H1 (cell line): ENCODE data around the gene TIMM9. TPM values are rescaled to one million over a fixed set of nuclear protein-coding genes. Genes with fewer than 3 reads are reported as not detected.

Source experiments
- ATF2 ChIP-seq: IDR thresholded peaks from 2 replicates; pipeline ENCODE4 v1.6.1; 2012; ENCODE audit warnings: low read length, inconsistent platforms
- ATF3 ChIP-seq: IDR thresholded peaks from 2 replicates; pipeline ENCODE4 v1.6.1; 2011; ENCODE audit warnings: low read depth, mild to moderate bottlenecking, low read length; ENCODE audit not compliant: insufficient read depth
- CHD7 ChIP-seq: fragments of 300-600 bp; sonication (generic); IDR thresholded peaks from 2 replicates; pipeline ENCODE4 v1.7.1; 2012; ENCODE audit warnings: low read length, moderate library complexity, mild to moderate bottlenecking, inconsistent platforms; ENCODE audit not compliant: insufficient replicate concordance
- POLR2A ChIP-seq, 2 experiments: IDR thresholded peaks; 1 replicate in 1 of 2; 2 replicates in 1 of 2; pipeline ENCODE4 v1.6.1; 2011; ENCODE audit warnings: low read depth in 2 of 2, low read length in 2 of 2, mild to moderate bottlenecking in 2 of 2; ENCODE audit errors: control extremely low read depth in 1 of 2
- POU5F1 ChIP-seq: IDR thresholded peaks from 2 replicates; pipeline ENCODE4 v1.6.1; 2011; ENCODE audit warnings: low read depth, mild to moderate bottlenecking, low read length, moderate library complexity
- RBBP5 ChIP-seq: IDR thresholded peaks from 2 replicates; pipeline ENCODE4 v1.7.1; 2012; ENCODE audit warnings: low read depth, mild to moderate bottlenecking, inconsistent platforms, low read length, moderate library complexity, borderline replicate concordance
- RNF2 ChIP-seq: fragments of 200-900, 300-1000 bp; sonication (generic); IDR thresholded peaks from 2 replicates; pipeline ENCODE4 v1.7.1; 2016; ENCODE audit warnings: borderline replicate concordance, low read depth, mild to moderate bottlenecking, antibody characterized with exemption, low read length; ENCODE audit not compliant: poor library complexity, severe bottlenecking; ENCODE audit errors: missing control alignments
- SAP30 ChIP-seq: fragments of 300-600 bp; sonication (generic); IDR thresholded peaks from 2 replicates; pipeline ENCODE4 v1.7.1; 2012; ENCODE audit warnings: low read length, moderate library complexity, mild to moderate bottlenecking, inconsistent platforms; ENCODE audit not compliant: insufficient read depth, insufficient replicate concordance
- TBP ChIP-seq: IDR thresholded peaks from 2 replicates; pipeline ENCODE4 v1.6.1; 2011; ENCODE audit warnings: low read depth, low read length, improper control_type of control experiment
- polyA plus RNA-seq, 7 experiments: library from polyadenylated mRNA; depleted of rRNA in 3 of 7; stranded (reverse) in 5 of 7; unstranded in 2 of 7; fragments of >200 nt in 5 of 7; fragments of 200-250 nt in 2 of 7; gene quantifications; 1 replicate in 5 of 7; 2 replicates in 1 of 7; 4 replicates in 1 of 7; pipeline versions ENCODE4 v1.2.1 to v1.2.3, GENCODE V29; 2011 to 2013; ENCODE audit warnings: missing spikeins in 2 of 7, mixed read lengths in 2 of 7
- total RNA-seq: library from RNA; stranded (reverse); fragmentation: NEBNext Ultra II Directional; extraction: Animal tissue kit (Norgen Biotek cat#: 25700); gene quantifications from 2 replicates; pipeline ENCODE4 v1.2.1, GENCODE V29; 2021

TIMM9 gene
- total and polyA plus RNA-seq, 2 of the 8 experiments (the other 6 are each of a cell fraction or from before 2014, with no cell fraction given): 24.0 to 52.2 TPM

DNA sequence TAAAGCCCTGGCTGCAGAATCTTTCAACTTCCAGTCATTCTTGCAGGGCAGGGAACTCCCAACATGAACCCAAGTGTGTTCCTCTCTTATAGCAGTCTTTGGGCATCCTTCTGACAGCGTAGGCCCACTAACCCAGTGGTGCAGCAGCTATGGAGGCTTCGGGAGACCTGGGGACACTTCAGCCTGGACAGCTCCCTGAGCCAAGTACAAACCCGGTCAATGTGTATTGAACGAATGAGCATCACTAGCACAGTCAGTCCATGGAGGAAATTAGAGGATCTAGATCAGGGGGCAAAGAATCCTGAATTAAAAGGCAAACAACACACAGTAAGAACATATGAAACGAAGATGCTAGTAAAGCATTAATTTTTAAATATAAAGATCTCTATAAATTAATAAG is 42.0 kb upstream of the TIMM9 start (continued):
- no peak for TF ChIP-seq CHD7
- no peak for TF ChIP-seq TBP
- no peak for TF ChIP-seq SAP30
- no peak for TF ChIP-seq POU5F1
- TF ChIP-seq POLR2A (IDR thresholded peaks at IDR 0.05; ENCODE audit: control extremely low read depth in 1 of 2, low read depth in 2 of 2, low read length in 2 of 2): no peak
- no peak for TF ChIP-seq RNF2
- no peak for TF ChIP-seq ATF3
- no peak for TF ChIP-seq RBBP5
- TF ChIP-seq ATF2: no peak
